Measurements from ENCODE around the gene NRP2.

NRP2 gene

DNA sequence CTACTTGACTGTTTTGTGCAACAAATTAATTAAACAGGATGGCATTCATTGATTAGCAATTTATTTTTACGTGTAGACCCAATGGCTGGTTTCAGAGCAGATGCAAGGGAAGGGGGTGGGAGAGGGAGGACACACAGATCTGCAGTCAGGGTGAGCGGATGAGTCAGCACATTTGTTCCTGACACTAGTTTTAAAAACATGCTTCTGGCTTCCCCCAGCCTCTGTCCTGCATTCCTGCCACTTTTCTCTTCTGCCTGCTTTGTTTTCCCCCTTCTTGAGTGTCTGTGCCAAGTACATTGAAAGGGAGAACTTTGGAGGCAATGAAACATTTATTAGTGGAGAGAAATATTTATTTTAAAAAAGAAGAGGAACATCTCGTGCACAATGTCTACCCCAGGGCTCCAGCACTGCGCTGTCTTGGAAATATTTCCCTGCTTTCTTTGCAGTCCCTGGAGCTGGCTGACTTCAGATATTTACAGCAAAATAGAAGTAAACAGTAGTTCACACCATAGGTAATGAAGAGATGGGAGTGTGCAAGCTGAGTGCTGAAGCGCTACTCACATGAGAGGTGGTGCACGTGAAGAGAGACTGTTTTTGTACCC lies 52.2 kb downstream of the NRP2 start:
- no peak for DNase-seq

DNA sequence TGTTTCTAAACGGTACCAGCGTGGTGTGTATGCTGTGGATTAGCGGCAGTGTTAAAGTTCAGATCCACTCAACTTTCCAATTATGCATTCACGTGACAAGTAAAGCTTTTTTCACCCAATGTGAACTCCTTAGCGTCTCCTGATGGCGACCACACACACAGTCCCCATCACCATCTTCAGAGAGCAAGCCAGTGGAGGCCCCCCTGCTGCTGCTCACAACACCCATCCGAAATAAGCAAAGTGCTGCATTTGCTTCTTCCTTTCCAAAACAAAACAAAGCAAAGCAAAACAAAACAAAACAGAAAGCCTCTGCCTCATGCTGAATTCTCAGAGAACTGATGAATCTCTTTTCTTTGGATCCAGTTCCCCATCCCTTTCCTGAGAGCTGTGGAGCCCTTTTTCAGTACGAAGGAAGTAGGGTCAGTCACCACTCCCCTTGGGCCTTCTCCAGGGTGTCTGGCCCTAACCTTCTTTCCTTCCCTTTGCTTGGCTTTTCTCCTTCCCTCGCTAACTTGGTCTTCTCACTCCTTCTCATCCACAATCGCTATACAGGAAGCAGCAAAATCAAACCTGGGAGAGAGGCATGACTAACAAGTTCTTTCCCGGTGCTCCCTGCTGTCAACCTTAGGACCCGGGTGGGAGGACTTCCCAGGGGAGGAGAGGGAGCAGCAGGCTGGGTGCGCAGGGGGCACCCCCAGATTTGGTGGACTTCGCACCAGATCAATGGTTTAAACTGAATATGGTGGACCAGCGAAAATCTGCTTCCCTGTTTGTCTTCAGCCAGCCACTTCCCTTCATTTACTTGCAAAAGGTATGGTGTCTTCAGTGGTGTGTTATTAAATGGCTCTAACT lies 56.0 kb downstream of the NRP2 start:
- DNase-seq = no peak

GRCh38 chr2:205739620-205740019 lies 57.3 kb downstream of the NRP2 start:
- no peak for DNase-seq

DNA sequence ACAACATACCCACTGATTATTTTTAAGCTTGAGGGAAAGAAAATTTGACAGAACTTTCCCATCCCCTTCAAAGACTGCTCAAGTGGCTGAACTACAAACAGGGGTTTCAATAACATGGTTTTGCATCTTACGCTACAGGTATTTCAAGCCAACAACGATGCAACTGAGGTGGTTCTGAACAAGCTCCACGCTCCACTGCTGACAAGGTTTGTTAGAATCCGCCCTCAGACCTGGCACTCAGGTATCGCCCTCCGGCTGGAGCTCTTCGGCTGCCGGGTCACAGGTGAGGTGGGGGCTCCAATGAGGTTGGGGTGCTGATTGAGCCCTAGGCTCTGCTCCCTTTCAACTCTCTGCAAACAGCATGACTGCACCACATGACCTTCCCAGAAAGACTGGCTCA lies 58.1 kb downstream of the NRP2 start:
- no peak for DNase-seq

DNA sequence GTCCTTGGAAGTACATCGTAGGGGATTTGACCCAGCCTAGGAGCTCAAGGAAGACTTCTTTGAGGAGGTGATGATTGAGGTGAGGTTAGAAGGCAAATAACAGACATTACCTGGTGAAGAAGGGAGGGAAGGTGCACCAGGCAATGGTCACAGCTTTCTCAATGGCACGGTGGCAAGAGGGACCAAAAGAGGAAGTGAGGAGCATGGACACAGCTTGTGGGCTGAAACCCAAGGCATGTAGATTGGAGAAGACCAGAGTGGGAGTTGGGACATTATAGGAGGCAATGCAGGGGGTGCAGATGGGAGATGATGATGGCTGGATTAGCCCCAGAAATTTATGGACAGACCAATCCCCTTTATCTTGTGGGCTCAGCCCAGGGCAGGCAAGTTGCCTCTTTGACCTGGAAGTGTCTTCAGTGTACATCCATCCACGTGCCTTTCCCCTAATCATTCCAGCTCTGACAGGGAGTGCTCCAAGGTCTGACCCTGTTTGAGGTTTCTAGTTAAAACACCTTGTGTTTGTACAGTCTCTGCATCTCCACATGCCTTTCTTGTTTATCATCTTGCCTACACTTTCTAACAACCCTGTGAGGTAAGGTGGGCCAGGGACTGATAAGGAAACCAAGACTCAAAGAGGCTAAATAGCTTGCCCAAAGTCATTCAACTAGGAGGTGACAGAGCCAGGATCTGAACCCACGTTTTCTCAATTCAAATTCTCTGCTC lies 59.1 kb downstream of the NRP2 start:
- DNase-seq = no peak

DNA sequence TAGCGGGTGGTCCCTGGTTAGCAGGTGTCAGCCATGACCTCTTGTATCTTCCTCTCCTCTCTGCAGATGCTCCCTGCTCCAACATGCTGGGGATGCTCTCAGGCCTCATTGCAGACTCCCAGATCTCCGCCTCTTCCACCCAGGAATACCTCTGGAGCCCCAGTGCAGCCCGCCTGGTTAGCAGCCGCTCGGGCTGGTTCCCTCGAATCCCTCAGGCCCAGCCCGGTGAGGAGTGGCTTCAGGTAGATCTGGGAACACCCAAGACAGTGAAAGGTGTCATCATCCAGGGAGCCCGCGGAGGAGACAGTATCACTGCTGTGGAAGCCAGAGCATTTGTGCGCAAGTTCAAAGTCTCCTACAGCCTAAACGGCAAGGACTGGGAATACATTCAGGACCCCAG lies 60.8 kb downstream of the NRP2 start:
- DNase-seq = no peak

DNA sequence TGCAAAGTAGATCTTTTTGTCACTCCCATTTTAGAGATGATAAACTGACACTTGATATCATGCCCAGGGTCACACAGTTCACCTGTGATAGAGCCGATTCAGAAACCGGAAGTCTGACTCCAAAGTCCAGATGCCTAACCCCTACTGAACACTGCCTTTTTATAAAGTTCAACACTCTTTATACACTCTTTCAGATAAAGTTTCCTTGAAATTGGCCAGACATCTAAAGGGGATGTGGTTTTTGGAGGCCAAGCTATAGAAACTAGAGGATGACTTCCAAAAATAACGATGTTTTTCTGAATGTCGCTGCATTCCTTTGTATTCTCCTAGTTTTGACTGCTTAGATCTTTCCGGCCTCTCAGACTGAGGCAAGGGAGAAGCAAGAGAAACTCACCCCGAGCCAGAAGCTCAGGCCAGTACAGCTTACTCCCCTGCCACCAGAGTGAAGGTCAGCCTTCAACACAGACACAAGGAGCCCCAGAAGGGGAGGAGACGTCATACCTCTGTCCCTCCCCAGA lies 61.8 kb downstream of the NRP2 start:
- no peak for DNase-seq

- no peak for DNase-seq
Measured at GRCh38 chr2:205745661-205746419, 63.5 kb downstream of the NRP2 start.

GRCh38 chr2:205746420-205746785 lies 64.1 kb downstream of the NRP2 start:
- no peak for DNase-seq

- no peak for DNase-seq
Measured at GRCh38 chr2:205747829-205748386, 65.6 kb downstream of the NRP2 start.

DNA sequence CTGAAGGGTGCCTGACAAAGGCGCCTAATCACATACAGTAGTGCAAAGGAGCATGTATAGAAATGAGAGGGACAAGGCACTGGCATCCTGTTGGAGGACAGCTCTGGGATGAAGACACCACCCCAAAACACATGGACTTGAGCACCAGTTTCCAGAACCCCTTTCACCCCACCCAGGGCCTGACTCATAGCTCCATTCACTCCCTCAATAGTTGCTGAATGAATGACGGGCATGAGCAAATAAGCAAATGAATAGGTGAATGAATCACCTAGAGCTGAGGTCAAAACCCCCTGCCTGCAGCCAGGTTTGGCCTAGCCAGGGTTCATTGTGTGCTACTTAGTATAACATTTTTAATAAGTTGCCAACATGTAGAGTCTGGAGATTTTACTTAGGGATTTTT lies 66.3 kb downstream of the NRP2 start:
- DNase-seq = no peak

DNA sequence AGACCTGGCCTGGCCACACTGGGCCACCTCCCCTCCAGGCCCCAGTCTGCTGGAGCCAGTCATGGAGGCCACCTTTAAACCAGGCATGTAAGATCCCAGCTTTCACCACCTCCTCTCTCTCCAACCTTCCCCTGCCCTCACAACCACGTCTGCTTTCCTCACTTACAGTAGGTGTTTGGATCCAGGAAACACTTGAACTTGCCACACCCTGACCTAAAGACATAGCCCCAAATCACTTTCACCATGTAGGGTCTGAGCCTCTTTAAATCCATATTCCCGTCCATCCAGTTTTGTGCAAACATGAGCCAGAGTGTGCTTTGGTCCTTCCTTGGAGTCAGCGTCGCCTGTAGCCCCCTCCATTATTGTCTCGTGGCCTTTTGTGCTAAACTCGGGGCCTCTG lies 66.8 kb downstream of the NRP2 start:
- DNase-seq = no peak

DNA sequence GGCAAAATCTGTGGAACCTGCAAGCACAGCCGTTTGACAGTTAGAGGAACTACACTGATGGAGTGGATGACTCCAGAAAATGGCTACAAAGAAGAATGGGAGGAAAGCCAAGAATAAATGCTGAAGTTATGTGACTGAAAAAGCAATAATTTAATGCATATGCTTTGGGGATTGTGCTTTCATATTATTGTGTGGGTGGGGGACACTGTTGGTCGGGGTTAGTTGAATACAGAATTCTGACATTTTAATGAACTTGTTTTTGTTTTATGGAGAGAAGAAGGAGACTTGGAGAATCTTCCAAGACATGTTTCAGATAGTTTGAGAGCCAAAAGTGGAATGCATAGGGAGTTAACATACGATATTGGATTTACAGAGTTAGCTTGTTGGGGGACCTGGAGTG lies 68.5 kb downstream of the NRP2 start:
- no peak for DNase-seq

DNA sequence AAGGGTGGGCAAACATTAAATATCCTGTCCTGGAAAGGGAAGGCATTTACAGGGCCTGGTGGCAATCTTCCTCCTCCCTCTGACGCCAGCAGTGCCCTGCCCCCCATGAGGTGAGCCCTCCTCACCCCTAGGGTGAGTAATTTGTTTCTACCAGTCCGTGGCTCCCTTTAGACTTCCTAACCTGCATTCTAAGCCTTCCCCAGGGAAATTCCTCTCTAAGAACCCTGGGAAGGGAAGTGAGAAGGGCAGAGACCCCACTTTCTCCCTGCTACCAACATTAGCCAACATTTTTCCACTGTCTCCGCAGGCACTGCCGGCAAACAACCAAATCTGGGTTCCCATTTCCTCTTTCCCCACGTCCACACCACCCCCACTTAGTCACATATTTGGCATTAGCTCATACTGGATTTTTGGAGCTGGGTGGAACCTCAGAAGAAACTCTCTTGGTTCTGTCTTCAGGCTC lies 69.3 kb downstream of the NRP2 start:
- DNase-seq = no peak

GRCh38 chr2:205752296-205752820 lies 70.1 kb downstream of the NRP2 start:
- DNase-seq = no peak

DNA sequence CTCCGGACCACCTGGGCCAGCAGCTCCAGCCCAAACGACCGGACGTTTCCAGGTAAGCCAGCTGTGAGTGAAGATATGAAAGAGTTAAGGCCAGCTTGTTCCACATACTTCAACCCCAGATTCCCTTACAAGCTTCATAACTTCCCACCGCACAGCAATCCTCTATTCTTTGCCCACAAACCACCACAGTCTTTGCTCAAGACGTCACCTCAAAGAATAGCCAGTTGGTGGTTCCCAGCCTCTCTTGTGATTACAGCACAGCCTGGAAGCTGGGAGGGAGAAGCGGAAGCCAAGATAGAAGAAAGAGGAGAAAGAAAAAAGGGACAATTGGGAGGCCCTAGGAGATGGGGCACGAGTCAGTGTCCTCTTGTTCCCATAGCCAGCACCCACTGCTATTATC lies 70.6 kb downstream of the NRP2 start:
- no peak for DNase-seq

GRCh38 chr2:205754285-205754923 lies 72.1 kb downstream of the NRP2 start:
- DNase-seq = no peak

DNA sequence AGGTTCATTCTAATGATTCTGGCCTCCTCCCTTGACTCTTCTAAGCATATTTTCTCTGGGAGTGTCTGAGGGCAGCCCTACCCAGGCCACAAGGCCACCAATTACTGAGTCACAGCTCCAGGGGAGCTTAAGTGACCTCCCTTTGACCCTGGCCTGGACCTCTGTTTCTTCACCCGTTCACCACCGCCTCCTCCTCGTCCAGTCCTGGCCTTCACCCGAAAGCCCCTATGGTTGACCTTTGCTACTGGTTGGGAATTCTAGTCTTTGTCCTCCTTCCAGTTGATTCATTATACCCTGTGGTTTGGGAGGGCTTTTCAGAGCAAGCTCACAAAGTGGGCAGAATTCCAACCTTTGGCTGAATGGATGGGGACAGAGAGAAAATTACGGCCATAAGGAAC lies 72.6 kb downstream of the NRP2 start:
- DNase-seq = no peak

GRCh38 chr2:205755923-205756322 lies 73.6 kb downstream of the NRP2 start:
- no peak for DNase-seq

- no peak for DNase-seq
Measured at GRCh38 chr2:205757271-205757670, 75.0 kb downstream of the NRP2 start.

- DNase-seq = no peak
Measured at GRCh38 chr2:205758051-205758450, 75.8 kb downstream of the NRP2 start.

DNA sequence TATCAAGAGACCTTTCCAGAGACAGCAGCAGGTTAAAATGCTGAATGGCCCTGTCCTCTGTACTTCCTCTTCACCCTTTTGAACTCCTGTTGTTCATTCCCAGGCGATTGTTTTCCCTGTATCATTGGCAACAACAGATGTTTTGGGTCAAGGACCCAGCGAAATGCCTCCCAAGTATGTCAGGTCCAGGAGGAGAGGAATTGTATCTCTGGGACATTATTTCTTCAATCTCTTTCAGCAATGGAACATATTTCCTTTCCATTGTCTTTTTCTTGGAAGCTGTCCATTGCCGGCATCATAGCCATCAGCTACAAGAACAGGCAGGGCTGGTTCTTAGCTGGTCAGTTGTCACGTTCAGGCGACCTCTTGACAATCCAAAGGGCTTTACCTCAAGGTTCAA lies 76.2 kb downstream of the NRP2 start:
- DNase-seq = no peak

Measured in stimulated activated CD8-positive, alpha-beta memory T cell treated with anti-CD3 and anti-CD28 coated beads, Interleukin-4, amount 100 ng/mL, for 48 hours (primary cell).